Psoas muscle (tissue), 8 donors: ENCODE measurements around the gene PCYOX1L. TPM values are rescaled to one million over a fixed set of nuclear protein-coding genes. Genes with fewer than 3 reads are reported as not detected.

Experiments used
- ATAC-seq, 4 donors: fragments of 200-7000 bp; cut with Tn5 transposase; one replicate each; pipeline ENCODE4 v1.9.1; 2020; ENCODE audit warnings: moderate library complexity in 3 of 4, mild to moderate bottlenecking in 2 of 4
- DNase-seq, 2 donors: peaks; one replicate each; pipeline ENCODE4 v3.0.0-alpha.2; 2020
- H3K27ac ChIP-seq: fragments of 200-600 bp; one replicate; pipeline ENCODE4 v1.8.0; 2022
- H3K27me3 ChIP-seq, 3 donors: fragments of 200-600 bp in 1 of 3; one replicate each; pipeline versions ENCODE4 v1.6.1 to v1.8.0; 2013 to 2022; ENCODE audit warnings: low read length in 2 of 3, mild to moderate bottlenecking in 2 of 3, moderate library complexity in 1 of 3; ENCODE audit not compliant: insufficient read depth in 3 of 3
- H3K36me3 ChIP-seq, 2 donors: fragments of 200-600 bp in 1 of 2; one replicate each; pipeline versions ENCODE4 v1.6.1 to v1.8.0; 2013 to 2022; ENCODE audit warnings: low read depth in 1 of 2, mild to moderate bottlenecking in 1 of 2, moderate library complexity in 1 of 2; ENCODE audit not compliant: insufficient read depth in 1 of 2
- H3K4me1 ChIP-seq: fragments of 200-600 bp; one replicate; pipeline ENCODE4 v1.8.0; 2022
- H3K4me3 ChIP-seq: fragments of 200-600 bp; one replicate; pipeline ENCODE4 v1.8.0; 2022; ENCODE audit warnings: mild to moderate bottlenecking
- H3K9me3 ChIP-seq: fragments of 200-600 bp; one replicate; pipeline ENCODE4 v1.8.0; 2022
- CTCF ChIP-seq: fragments of 200-600 bp; IDR thresholded peaks from one replicate; pipeline ENCODE4 v1.8.0; 2022; ENCODE audit warnings: antibody characterized with exemption
- WGBS, 3 donors: extraction: QIAGEN DNeasy Blood & Tissue Kit; methylation state at CpG; one replicate each; pipeline versions ENCODE4 v1.1.6 to v1.1.7; 2013; 5-methylcytosine and 5-hydroxymethylcytosine counted together
- intact Hi-C, 2 donors: fragments of 100-400 bp; cut with DNase I; formaldehyde crosslinking; loops; one replicate each; pipeline versions ENCODE4 v1.11.0 to v1.14.2; 2022
- polyA plus RNA-seq, 3 donors: library from polyadenylated mRNA; stranded (reverse); fragments of 200-250 nt; gene quantifications; one replicate each; pipeline ENCODE4 v1.2.3, GENCODE V29; 2013
- total RNA-seq, 4 donors: library from RNA; stranded (reverse); fragmentation: NEBNext Ultra II Directional in 2 of 4; extraction: Animal tissue kit (Norgen Biotek cat#: 25700) in 2 of 4; gene quantifications; one replicate each; pipeline versions ENCODE4 v1.2.1 to v1.2.4, GENCODE V29; 2021 to 2023
- donor health status: healthy with polysubstance abuse.
- donor health status: DM: no; HTN: no; CAD: no; lungs with moderate emphysema.
- donor health status: Bipolar disorder and iron deficiency.
- donor health status: healthy.
- donor health status: DM: yes; HTN: yes; CAD: no.
- donor health status: DM: no; HTN: no; CAD: no.
- donor health status: DM: no; HTN: no; CAD: no.
- donor health status: DM: yes; HTN: yes; CAD: no.

The PCYOX1L gene
- total and polyA plus RNA-seq, 7 donors, result 0.28 to 2.7 (median 0.70) TPM

DNA sequence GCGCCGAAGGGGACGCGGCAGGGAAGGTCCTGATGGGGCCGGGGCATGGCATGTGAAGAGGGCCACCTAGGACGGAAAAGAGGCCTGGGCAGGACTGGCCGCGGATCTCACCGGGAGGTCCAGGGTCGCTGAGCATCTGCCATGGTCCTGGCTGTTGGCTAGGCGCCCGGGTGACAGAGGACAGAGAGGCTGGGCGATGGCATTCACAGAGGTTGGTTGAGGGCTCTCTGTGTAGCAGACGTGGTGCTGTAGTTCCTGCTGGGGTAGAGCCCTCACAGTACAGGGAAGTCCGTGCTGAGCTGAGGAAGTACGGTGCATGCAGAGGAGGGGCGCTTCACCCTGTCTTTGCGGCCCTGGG, 427 bp downstream of the PCYOX1L start:
- Histone ChIP-seq H3K27ac (peak overlapping the region; percentile 46), H3K27me3 (no peaks in the 10 kb centered on the region), H3K36me3 (peaks cover 0 to 29% of the 10 kb centered on the region in 2 donors), H3K4me1 (peaks cover 4% of the 10 kb centered on the region), H3K9me3 (no peaks in the 10 kb centered on the region), H3K4me3 (peak overlapping the region; percentile 75)
- DNase-seq (peak; percentile 54 to 74), ATAC-seq (peak; percentile 16 to 34 (median 26))
- intact Hi-C loops, result no loop called here
- WGBS, 3 donors, result 1 to 2% (median 1%) methylated on average over 18 of the region's 18 CpGs
- TF ChIP-seq CTCF, result no peak

DNA sequence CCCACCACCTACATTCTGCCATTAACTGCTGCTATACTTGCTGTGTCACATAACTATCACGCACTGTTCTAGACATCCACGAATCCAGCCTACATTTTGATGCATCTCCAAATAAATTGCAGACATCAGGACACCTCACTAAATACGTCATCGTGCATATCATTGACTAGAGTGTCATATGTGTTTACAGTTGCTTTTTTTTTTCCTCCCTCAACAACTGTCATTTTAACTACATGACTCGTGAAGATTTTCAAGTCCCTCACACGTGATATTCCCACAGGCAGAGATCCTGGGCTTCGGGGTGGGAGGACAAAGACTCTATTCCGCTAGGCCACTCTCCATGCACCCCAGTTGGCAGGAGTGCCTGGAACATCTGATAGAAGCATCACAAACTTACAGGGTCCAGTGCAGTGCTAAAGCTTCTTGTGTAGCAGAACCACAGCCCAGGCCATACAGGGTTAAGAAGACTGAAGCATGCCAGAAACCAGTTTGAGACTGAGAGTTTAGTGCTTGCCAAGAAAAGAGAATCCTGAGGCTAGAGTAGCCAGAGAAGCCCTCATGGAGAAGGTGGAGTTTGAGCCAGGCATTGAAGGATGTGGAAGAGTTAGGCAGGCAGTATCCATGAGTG, 1.1 kb downstream of the PCYOX1L start:
- DNase-seq, result no peak
- 77 to 85% (median 84%) methylated on average over 8 of the region's 8 CpGs for WGBS, 3 donors
- intact Hi-C loops, result no loop called here
- Histone ChIP-seq H3K9me3 (no peaks in the 10 kb centered on the region), H3K4me3 (no peak overlapping the region), H3K36me3 (peaks cover 0 to 22% of the 10 kb centered on the region in 2 donors), H3K4me1 (peaks cover 4% of the 10 kb centered on the region), H3K27me3 (no peaks in the 10 kb centered on the region), H3K27ac (no peak overlapping the region)
- no peak for ATAC-seq
- TF ChIP-seq CTCF, result no peak

GRCh38 chr5:149360272-149360671, 2.4 kb downstream of the PCYOX1L start:
- intact Hi-C loops, result no loop called here
- DNase-seq (no peak), ATAC-seq (no peak)
- Histone ChIP-seq H3K9me3 (no peaks in the 10 kb centered on the region), H3K27ac (no peak overlapping the region), H3K4me1 (peaks cover 4% of the 10 kb centered on the region), H3K27me3 (no peaks in the 10 kb centered on the region), H3K4me3 (no peak overlapping the region), H3K36me3 (peaks cover 0 to 9% of the 10 kb centered on the region in 2 donors)
- no peak for TF ChIP-seq CTCF
- 74 to 86% (median 85%) methylated on average over 1 of the region's 1 CpG for WGBS, 3 donors

GRCh38 chr5:149362541-149362940, 4.7 kb downstream of the PCYOX1L start:
- no peaks in the 10 kb centered on the region for H3K36me3 ChIP-seq
- no peaks in the 10 kb centered on the region for H3K4me1 ChIP-seq
- H3K9me3 ChIP-seq, result no peaks in the 10 kb centered on the region
- no peaks in the 10 kb centered on the region for H3K27me3 ChIP-seq
- H3K4me3 ChIP-seq, result no peak overlapping the region
- 87 to 90% (median 89%) methylated on average over 12 of the region's 12 CpGs for WGBS, 3 donors
- ATAC-seq (no peak), DNase-seq (no peak)
- no peak overlapping the region for H3K27ac ChIP-seq
- intact Hi-C loops, result no loop called here
- TF ChIP-seq CTCF, result no peak

GRCh38 chr5:149363358-149363757, 5.5 kb downstream of the PCYOX1L start:
- no peak overlapping the region for H3K4me3 ChIP-seq
- no peak overlapping the region for H3K27ac ChIP-seq
- no peaks in the 10 kb centered on the region for H3K4me1 ChIP-seq
- no peak for TF ChIP-seq CTCF
- intact Hi-C loops, result no loop called here
- ATAC-seq (no peak), DNase-seq (no peak)
- H3K9me3 ChIP-seq, result no peaks in the 10 kb centered on the region
- H3K27me3 ChIP-seq, result no peaks in the 10 kb centered on the region
- no peaks in the 10 kb centered on the region for H3K36me3 ChIP-seq
